Stimulated activated CD8-positive, alpha-beta memory T cell treated with anti-CD3 and anti-CD28 coated beads, Interleukin-12 subunit alpha, Interleukin-12 subunit beta, amount 100 ng/mL, for 24 hours (primary cell): ENCODE data around the gene ZFR.
A peak's percentile ranks its signal among the peaks of the same experiment; 100 is the strongest.

ENCODE experiments used
- DNase-seq: peaks from one replicate; pipeline ENCODE4 v3.0.0-alpha.2; 2020; ENCODE audit errors: extremely low read depth

Gene ZFR

DNA sequence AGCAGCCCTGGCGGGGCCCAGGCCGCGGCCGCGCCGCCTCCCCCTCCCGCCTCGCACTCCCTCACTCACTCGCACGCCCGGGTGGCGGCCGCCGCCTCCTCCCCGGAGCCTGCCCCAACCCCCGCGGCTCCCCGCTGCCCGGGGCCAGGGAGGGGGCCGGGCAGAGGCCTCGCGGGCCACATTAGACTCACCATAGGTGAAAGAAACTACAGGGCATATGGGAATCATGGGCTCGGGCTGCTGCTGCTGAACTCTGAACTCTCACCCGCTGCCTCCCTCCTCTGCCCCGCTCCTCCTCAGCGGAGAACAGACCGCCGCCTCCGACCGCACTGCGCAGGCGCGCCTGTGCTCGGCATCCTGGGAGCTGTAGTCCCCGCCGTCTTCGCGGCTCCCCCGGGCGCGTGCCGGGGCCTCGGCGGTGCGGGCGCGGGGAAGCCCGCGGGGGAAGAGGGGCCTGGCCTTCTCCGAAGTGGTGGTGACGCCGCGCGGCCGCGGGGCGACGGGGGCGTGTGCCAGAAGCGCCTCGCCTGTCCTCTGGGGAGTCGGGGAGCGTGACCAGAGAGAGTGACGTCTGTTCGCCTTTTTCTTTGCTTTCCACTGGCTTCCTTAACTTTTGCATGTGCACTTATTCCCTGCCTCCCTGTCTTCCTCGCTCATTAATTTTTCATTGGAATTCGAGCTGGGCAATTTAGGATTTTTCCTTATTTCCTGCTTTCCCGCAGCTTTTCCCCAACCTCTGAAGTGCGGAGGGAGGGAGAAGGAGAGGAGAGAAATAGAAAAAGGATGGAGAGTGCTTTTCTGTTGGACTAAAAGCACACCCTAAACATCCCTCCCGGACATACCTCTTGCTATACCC is at the start of gene ZFR:
TSS of gene ZFR (minus strand) at position 310 of the 856 bp plus-strand sequence. CDS start at position 228, 82 bp downstream.
- DNase-seq, result peak; percentile 89

GRCh38 chr5:32490972-32491557 is 46.5 kb upstream of the ZFR start:
- DNase-seq, result no peak

- peak; percentile 27 for DNase-seq
Measured at GRCh38 chr5:32489791-32490562, 45.4 kb upstream of the ZFR start.

DNA sequence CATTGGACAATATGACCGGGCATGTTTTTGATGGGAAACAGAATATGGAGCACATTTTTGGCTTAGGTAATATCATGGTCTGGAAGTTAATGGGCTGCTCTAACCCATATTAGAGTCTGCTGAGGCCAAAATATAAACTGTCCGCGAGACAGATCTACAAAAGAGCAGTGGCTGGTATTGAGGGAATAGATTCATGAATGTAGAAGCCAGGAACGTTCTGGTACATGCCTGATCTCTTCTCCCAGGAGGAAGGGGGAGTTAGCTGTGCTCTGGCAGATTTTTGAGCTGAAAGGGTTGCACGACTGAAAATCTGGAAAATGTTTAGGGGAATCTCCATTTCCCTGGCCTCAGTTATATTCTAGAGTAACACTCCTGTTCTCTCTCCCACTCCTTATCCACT is 42.9 kb upstream of the ZFR start:
- no peak for DNase-seq

- DNase-seq, result no peak
Measured at GRCh38 chr5:32487008-32487407, 42.5 kb upstream of the ZFR start.

GRCh38 chr5:32482193-32482592 is 37.7 kb upstream of the ZFR start:
- no peak for DNase-seq

DNA sequence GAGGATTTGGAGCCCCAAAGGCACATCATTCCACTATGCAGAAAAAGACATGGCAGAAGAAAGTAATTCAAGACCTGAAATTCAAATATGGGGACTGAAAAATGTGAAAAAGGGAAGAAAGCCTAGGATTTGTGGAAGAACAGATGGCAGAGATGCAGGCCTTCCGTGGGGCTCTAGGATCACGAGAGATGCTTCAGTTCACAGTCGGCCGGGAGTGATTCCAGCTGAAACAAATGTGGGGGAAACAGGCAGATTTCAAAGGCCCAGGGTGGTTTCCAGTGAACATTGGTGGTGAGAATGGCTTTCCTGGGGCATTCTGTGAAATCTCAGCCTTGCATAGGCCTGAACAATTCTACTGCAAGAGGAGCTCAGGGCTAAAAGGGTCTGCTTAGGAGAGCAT is 34.6 kb upstream of the ZFR start:
- DNase-seq, result no peak

GRCh38 chr5:32476891-32477290 is 32.4 kb upstream of the ZFR start:
- no peak for DNase-seq

DNA sequence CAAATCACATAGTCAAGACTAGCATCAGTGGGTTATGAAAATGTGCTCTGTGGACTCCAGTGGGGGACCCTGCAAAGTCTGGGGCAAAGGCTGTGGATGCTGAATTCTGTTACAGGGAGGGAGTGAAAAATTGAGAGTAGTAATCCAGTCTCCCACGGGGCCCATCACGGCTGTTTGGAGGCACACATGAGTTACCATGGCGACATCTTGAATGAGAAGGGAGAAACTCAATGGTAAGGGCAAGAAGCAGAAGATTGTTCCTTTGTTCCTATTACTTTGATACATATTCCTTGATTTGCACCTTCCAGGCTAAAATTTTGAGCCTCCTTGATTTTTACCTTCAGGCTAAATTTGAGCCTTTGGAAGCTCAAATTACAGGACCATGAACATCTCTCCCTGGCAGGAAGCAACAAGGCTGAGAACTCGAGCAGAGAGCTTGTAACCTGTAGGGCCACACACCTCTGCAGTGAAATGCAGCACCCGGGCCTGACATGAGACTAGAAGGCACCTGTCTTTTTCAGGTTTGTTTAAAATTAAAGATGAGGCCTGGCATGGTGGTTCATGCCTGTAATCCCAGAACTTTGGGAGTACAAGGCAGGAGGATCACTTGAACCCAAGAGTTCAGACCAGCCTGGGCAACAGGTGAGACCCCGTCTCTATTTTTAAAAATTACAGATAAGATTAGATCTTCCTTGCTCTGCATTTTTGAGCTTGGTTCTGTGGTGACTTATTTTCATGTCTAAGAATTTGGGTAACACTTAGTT is 31.0 kb upstream of the ZFR start:
- DNase-seq, result no peak

DNA sequence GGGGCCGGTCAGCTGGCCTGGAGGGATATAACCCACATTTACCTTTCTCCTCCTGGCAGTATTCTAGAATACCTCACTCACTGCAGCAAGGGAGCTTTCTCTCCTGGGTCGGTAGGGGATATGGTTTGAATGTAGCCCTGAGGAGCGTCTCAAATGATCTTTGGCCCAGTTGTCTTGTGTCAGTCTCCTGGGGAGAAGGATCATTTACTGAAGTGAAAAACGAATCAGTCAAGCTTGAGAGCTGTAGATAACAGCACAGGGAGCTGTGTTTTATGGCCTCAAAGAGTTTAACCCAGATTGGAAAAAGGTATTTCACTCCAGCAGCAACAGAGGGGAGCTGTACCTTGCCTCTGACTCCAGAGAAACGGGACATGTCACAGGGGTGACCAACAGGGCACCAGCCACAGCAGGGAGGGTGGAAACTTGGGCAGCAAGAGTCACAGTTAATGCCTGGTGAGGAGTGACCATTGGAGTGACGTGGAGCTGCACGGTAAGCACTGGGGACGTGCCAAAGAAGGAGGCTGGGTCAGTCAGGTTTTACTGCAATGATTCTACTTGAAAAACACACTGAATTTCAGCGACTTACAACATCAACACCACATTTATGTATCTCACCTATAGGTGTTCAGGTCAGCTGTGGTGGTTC is 29.8 kb upstream of the ZFR start:
- DNase-seq, result no peak

DNA sequence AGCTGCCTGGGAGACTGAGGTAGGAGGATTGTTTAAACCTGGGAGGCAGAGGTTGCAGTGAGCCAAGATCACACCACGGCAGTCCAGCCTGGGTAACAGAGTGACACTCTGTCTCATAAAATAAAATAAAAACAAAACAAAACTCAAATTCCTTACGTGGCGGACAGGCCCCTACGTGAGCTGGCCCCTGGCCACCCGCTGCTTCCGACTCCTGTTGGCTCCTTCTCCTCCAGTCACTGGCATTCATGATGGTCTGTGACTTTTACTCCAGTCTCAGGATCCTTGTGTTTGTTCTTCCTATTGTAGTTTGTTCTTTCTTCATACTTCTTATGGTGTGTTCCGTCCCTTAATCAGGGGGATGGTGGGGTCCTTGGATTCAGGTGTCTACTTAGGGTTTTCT is 28.5 kb upstream of the ZFR start:
- DNase-seq, result no peak

- DNase-seq, result no peak
Measured at GRCh38 chr5:32471784-32472183, 27.2 kb upstream of the ZFR start.

DNA sequence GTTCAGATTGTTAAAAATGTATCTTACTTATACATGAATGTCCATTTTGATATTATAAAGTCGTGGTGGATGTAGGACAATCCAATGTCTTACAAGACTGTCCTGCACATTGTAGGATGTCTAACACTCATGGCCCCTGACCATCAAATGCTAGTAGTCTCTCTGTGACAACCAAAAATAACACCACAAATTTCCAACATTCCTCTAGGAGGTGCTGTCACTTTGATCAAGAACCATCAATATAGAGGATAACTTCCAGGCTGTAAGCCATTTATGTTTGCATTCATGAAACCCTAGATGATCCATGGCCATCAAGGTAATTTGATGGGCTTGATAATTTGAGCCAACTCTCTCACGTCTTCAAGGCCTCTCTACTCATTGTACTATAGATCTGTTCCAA is 20.5 kb upstream of the ZFR start:
- DNase-seq, result no peak

DNA sequence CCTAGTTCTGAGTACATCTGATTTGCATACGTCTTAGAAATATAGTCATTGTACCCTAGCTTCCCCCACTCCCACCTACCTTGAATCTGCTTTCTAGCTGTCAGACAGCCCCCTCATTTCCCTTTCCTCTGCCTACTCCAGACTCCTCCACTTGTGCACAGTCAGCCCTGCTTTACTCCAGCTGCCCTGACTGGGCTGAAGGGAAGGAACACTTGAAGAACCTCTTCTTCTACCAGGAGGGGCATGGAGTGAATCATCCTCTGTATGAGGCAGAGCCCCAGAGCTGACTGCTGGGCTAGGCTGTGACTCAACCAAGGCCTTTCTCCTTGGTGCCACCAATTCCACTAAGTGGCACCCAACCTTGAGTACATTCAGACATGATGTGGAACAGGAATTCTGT is 18.1 kb upstream of the ZFR start:
- DNase-seq, result no peak

GRCh38 chr5:32461441-32462120 is 17.0 kb upstream of the ZFR start:
- DNase-seq, result no peak

DNA sequence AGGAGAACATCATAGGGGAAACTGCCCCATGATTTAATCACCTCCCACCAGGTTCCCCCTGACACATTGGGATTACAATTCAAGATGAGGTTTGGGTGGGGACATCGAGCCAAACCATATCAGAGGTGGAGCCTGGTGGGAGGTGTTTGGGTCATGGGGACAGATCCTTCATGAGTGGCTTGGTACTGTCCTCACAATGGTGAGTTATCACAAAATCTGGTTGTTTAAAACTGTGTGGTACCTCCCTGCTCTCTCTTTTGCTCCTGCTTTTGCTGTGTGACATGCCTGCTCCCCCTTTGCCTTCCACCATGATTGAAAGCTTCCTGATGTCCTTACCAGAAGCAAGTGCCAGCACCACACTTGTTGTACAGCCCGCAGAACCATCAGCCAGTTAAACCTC is 16.2 kb upstream of the ZFR start:
- DNase-seq, result no peak

DNA sequence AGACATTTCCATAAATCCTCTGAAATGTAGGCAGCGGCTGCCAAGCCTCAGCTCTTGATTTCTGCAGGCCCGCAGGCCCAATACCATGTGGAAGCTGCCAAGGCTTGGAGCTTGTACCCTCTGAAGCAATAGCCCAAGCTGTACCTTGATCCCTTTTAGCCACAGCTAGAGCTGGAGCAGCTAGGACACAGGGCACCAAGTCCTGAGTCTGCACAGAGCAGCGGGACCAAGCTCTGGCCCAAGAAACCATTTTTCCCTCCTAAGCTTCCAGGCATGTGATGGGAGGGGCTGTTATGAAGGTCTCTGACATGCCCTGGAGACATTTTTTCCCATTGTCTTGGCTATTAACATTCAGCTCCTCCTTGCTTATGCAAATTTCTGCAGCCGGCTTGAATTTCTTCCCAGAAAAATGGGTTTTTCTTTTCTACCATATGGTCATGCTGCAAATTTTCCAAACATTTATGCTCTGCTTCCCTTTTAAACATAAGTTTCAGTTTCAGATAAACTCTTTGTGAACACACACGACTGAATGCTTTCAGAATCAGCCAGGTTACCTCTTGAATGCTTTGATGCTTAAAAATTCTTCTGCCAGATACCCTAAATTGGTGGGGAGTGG is 14.4 kb upstream of the ZFR start:
- DNase-seq, result no peak

DNA sequence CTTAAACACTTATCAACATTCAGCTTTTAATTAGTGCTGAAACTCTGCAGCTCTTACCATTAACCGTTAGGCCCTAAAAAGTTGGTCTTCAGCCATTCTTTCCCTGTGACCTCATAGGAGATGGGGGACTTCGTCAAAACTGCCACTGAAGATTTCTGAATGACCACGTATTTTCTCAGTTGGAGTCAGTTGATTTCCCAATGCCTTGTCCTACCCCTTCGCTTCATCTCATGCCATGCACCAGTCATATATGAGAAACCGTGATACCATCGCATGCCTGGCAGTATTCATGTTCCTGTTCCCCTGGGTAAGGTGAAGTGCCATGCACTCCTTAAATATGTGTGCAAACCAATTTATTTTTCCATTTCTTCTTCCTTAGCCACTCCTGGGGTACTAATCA is 10.8 kb upstream of the ZFR start:
- DNase-seq, result no peak

- DNase-seq, result no peak
Measured at GRCh38 chr5:32454821-32455220, 10.3 kb upstream of the ZFR start.

DNA sequence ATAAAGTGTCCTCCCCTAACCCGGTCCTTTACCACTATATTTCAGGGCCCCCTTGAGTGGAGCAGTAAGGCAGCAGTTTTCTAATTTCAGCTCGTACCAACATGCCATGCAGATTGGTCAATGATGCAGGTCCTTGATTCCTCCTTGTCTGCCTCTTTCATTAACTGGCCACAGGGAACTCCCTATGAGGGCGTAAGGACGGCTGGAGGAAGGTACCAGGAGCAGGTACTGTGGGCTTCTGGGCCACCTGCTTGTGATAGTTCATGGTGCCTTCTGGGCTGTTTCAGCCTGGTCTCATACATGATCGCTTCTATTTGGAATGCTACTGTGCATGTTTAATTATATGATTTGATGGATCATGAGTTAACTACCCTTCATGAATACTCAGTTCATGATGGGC is 9.4 kb upstream of the ZFR start:
- no peak for DNase-seq
